GM18505 (cell line): Measurements from ENCODE around the gene ANKRD11.

Experiments used
- ATAC-seq: cut with Tn5 transposase; IDR thresholded peaks from one replicate; pipeline ENCODE4 v1.9.1; 2021; ENCODE audit not compliant: unreplicated experiment
- POLR2A ChIP-seq: IDR thresholded peaks from 4 replicates; pipeline ENCODE4 v1.6.1; 2011; ENCODE audit warnings: borderline replicate concordance; ENCODE audit not compliant: insufficient read depth, insufficient read length; ENCODE audit errors: extremely low read depth

ANKRD11 gene

GRCh38 chr16:89381788-89382187, 108.6 kb downstream of the ANKRD11 start:
- no peak for ATAC-seq
- TF ChIP-seq POLR2A = no peak

- no peak for TF ChIP-seq POLR2A
- ATAC-seq = no peak
These were observed 109.7 kb downstream of the ANKRD11 start for GRCh38 chr16:89380681-89381080.

DNA sequence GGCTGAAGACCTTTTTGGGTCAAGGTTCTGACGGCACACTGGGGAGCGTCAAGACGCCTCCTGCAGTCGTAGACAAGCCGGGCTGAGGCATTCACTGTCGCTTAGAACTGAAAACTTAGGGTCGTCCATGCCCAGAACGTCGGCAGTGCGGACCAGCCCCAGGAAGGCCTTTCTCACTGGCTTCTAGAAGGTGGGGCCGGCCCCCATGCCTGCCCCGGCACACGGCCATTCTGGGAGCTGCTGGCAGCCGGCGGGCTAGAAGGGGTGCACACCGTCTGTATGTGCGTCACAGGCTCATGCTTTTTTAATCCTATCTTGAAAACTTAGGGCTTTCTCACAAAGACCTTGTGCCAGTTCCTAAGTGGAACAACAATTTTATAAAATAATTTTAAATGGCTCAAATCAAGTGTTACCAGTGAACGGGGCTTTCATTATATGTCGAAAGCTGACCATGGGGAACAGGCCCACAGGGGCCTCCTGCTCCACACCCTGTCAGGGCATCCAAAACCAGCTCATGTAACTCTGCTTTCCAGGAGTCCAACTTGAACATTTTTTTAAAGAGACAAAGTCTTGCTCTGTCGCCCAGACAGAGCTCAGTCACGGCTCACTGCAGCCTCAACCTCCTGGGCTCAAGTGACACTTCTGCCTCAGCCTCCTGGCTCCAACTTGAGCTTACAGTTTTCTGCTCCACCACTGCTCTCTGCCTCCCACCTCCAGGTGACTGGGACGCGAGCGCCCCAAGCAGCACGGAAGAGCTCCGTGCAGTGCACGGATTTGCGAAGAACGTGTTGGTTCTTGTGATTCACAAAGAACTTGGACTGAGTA, 111.2 kb downstream of the ANKRD11 start:
- no peak for TF ChIP-seq POLR2A
- no peak for ATAC-seq

DNA sequence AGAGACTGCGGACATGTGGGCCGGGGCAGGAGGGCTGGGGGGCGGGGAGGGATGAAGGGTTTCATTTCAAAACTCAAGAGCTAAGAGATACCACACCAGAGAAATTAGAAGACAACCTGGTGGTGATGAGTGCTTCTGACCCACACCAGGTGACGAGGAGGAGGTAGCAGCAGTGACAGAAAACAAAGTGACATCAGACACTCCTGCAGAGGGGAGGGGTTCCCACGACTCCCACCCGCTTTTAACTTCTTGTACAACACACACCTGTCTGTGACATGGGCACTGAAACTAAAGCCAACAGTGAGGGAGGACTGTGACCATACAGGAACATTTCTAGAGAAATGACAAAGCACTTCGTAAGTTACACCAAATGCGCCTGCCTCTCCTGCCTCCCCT, 112.9 kb downstream of the ANKRD11 start:
- no peak for TF ChIP-seq POLR2A
- no peak for ATAC-seq

DNA sequence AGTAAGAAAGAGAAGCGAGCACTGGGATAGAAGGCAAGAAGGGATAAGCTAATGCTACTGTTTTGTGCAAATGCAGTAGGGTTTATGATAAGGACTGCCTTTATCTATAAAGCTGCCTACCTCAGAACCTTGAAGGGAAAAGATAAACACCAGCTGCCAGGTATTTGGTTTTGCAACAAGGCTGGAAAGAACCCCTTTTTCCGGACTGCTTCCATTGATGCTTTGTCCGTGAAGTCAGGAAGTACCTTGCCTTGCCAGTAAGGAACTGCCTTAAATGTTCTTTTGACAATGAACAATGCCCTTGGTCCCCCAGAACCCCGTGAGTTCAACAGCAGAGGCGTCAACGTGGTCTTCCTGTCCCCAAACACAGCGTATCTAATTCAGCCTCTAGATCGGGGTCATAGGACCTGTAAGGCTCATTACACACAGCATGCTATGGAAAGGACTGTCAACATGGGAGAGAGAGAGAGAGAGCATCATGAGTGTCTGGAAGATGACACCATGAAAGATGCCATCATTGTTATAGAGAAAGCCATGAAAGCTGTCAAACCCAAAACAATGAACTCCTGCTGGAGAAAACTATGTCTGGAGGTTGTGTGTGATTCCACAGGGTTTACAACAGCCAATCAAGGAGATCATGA, 113.4 kb downstream of the ANKRD11 start:
- TF ChIP-seq POLR2A = no peak
- ATAC-seq = no peak

- no peak for TF ChIP-seq POLR2A
- no peak for ATAC-seq
These were observed 114.7 kb downstream of the ANKRD11 start for GRCh38 chr16:89375686-89376085.

GRCh38 chr16:89375021-89375420, 115.3 kb downstream of the ANKRD11 start:
- ATAC-seq = no peak
- no peak for TF ChIP-seq POLR2A

DNA sequence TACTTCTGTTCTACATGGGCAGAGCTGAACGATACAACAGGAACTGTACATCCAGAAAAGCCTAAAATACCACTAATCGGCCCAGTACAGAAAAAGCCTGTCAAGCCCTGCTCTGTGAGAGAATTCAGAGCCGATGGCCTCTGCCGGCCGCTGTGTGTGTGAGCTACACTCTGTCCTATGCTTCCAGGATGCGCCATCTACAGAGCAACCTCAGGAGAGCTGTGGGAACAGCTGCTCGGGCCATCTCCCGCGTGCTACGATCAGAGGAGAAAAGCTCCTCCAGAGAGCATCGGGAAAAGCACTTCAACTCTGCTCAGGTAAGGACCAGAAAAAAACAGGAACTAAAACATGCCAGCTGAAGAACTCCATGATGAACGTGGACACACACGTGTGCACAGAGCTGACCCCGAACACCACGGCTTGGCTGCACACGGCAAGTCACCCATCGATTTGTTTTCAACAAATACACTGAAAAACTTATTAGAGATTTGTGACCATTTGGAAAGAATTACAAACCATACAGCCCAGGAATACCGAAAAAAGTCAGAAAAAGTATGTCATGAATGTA, 115.9 kb downstream of the ANKRD11 start:
- ATAC-seq = no peak
- no peak for TF ChIP-seq POLR2A

- ATAC-seq = no peak
- no peak for TF ChIP-seq POLR2A
These were observed 116.8 kb downstream of the ANKRD11 start for GRCh38 chr16:89373355-89374110.

- ATAC-seq = no peak
- no peak for TF ChIP-seq POLR2A
These were observed 118.3 kb downstream of the ANKRD11 start for GRCh38 chr16:89371968-89372634.

DNA sequence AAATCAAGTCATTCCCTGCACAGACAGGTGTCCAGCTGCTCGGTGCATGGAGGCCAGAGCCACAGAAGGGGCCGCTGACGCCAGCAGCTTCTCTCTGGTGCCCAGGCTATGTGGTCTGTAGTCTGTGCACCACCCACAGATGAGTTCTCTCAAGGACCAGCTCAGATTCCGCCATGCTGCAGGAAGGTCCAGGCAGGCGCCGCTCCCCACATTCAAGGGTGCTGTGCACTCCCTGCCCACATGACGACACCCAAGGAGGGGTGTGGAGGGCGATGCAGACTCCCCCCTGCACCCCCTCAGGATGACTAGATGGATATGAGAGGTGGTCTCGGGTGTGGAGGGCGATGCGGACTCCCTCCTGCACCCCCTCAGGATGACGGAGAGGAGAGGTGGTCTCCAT, 119.0 kb downstream of the ANKRD11 start:
- ATAC-seq = no peak
- TF ChIP-seq POLR2A = no peak

DNA sequence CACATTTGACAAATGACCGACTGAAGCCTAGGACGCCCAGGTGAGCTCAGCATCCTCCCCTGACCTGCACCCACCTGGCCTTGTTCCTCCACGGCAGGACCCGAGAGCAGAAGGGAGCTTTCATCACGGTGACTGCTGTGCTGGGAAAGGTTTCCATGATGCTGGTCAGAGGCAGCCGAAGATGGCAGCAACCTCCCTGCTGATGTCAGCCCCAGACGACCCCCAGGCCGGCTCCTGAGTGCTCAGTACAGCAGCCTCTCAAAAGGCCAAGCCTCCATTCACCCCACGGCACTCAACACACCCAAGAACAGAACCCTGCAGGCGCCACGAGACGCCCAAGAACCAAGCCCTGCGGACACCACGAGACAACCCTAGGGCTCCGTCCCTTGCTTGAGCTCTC, 119.8 kb downstream of the ANKRD11 start:
- TF ChIP-seq POLR2A = no peak
- ATAC-seq = no peak

- ATAC-seq = no peak
- no peak for TF ChIP-seq POLR2A
These were observed 120.3 kb downstream of the ANKRD11 start for GRCh38 chr16:89370081-89370511.
